ENCODE results near the gene PPP2R5B.

Gene PPP2R5B

GRCh38 chr11:64902102-64902900, 22.2 kb upstream of the PPP2R5B start:
- Histone ChIP-seq H3K4me3 (no peak overlapping the region), H3K27ac (no peak overlapping the region)

GRCh38 chr11:64903291-64903833, 21.1 kb upstream of the PPP2R5B start:
- Histone ChIP-seq H3K4me3 (no peak overlapping the region), H3K27ac (no peak overlapping the region)

GRCh38 chr11:64905516-64906313, 18.8 kb upstream of the PPP2R5B start:
- no peak overlapping the region for H3K4me3 ChIP-seq
- H3K27ac ChIP-seq = no peak overlapping the region

- Histone ChIP-seq H3K27ac (no peak overlapping the region), H3K4me3 (no peak overlapping the region)
Measured at GRCh38 chr11:64906314-64906635, 18.2 kb upstream of the PPP2R5B start.

- Histone ChIP-seq H3K4me3 (no peak overlapping the region), H3K27ac (no peak overlapping the region)
Measured at GRCh38 chr11:64908766-64909165, 15.7 kb upstream of the PPP2R5B start.

- H3K4me3 ChIP-seq = no peak overlapping the region
- H3K27ac ChIP-seq = no peak overlapping the region
Measured at GRCh38 chr11:64909653-64910343, 14.7 kb upstream of the PPP2R5B start.

GRCh38 chr11:64910451-64911093, 13.9 kb upstream of the PPP2R5B start:
- Histone ChIP-seq H3K27ac (no peak overlapping the region), H3K4me3 (no peak overlapping the region)

GRCh38 chr11:64911142-64911541, 13.3 kb upstream of the PPP2R5B start:
- no peak overlapping the region for H3K27ac ChIP-seq
- H3K4me3 ChIP-seq = no peak overlapping the region

GRCh38 chr11:64911689-64912088, 12.8 kb upstream of the PPP2R5B start:
- Histone ChIP-seq H3K4me3 (no peak overlapping the region), H3K27ac (no peak overlapping the region)

GRCh38 chr11:64913171-64913727, 11.2 kb upstream of the PPP2R5B start:
- Histone ChIP-seq H3K27ac (no peak overlapping the region), H3K4me3 (no peak overlapping the region)

- H3K4me3 ChIP-seq = no peak overlapping the region
- no peak overlapping the region for H3K27ac ChIP-seq
Measured at GRCh38 chr11:64914123-64914522, 10.4 kb upstream of the PPP2R5B start.

GRCh38 chr11:64915376-64915887, 9.1 kb upstream of the PPP2R5B start:
- H3K27ac ChIP-seq = peak overlapping the region in 17 of 21 experiments; percentile 76 to 95 (median 88)

GRCh38 chr11:64916040-64916774, 8.3 kb upstream of the PPP2R5B start:
- peak overlapping the region; percentile 58 to 95 (median 86) for H3K27ac ChIP-seq
- peak overlapping the region; percentile 46 to 97 (median 82) for H3K4me3 ChIP-seq

More at GRCh38 chr11:64915376-64915887, 9.1 kb upstream of the PPP2R5B start:
- H3K4me3 ChIP-seq = peak overlapping the region in 4 of 7 experiments; percentile 67 to 87 (median 84)

GRCh38 chr11:64916775-64917662, 7.5 kb upstream of the PPP2R5B start, which contains the start of gene ATG2A:
Gene ATG2A (minus strand): TSS chr11:64917209. CDS start chr11:64917135, 74 bp downstream.
- Histone ChIP-seq H3K27ac (peak within 1 kb of the TSS; percentile 58 to 95 (median 86)), H3K4me3 (peak within 1 kb of the TSS; percentile 46 to 97 (median 82))

- peak overlapping the region; percentile 16 to 87 (median 29) for H3K4me3 ChIP-seq
- H3K27ac ChIP-seq = peak overlapping the region in 20 of 21 experiments; percentile 1 to 91 (median 65)
Measured at GRCh38 chr11:64917663-64917995, 6.9 kb upstream of the PPP2R5B start.

GRCh38 chr11:64918017-64918416, 6.5 kb upstream of the PPP2R5B start:
- Histone ChIP-seq H3K27ac (peak overlapping the region in 20 of 21 experiments; percentile 1 to 91 (median 62)), H3K4me3 (peak overlapping the region in 6 of 7 experiments; percentile 16 to 87 (median 28))

- H3K27ac ChIP-seq = no peak overlapping the region
- no peak overlapping the region for H3K4me3 ChIP-seq
Measured at GRCh38 chr11:64919627-64920026, 4.9 kb upstream of the PPP2R5B start.

All from skin epidermis (tissue), 12 donors.